ENCODE results near the gene ZPBP.

ZPBP gene, protein sequence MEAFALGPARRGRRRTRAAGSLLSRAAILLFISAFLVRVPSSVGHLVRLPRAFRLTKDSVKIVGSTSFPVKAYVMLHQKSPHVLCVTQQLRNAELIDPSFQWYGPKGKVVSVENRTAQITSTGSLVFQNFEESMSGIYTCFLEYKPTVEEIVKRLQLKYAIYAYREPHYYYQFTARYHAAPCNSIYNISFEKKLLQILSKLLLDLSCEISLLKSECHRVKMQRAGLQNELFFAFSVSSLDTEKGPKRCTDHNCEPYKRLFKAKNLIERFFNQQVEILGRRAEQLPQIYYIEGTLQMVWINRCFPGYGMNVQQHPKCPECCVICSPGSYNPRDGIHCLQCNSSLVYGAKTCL
- total RNA-seq = 0 to 1.7 (median 0) reads per million in 17 experiments

GRCh38 chr7:50092579-50093491 is at the start of gene ZPBP:
ZPBP (minus strand) TSS chr7:50093246; CDS start chr7:50093194, 52 bp downstream.
- DNase-seq = peak; percentile 56 to 79 (median 72)

GRCh38 chr7:50142425-50143017 is 49.5 kb upstream of the ZPBP start:
- DNase-seq = peak; percentile 69 to 83 (median 76)

GRCh38 chr7:50141854-50142253 is 48.8 kb upstream of the ZPBP start:
- no peak for DNase-seq

- DNase-seq = no peak
Observed at GRCh38 chr7:50141131-50141530, 48.1 kb upstream of the ZPBP start.

- no peak for DNase-seq
Observed at GRCh38 chr7:50140688-50141087, 47.6 kb upstream of the ZPBP start.

DNA sequence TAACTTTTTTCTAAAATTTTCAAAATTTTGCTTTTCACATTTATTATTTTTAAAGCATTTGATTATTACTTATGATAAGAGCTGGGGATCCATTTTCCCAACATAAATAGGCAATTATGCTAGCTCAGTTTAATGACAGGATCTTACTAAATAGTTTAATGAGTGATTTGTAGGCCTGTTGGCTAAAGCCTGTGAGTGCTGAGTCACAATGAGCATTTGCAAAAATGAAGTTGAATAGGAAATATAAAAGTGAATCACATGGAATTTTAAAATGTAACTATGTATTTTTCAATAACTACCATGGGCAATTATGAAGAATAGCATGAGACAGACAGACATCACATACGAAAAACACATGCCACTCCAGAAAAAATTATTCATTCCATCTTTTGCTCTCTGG is 45.1 kb upstream of the ZPBP start:
- no peak for DNase-seq

DNA sequence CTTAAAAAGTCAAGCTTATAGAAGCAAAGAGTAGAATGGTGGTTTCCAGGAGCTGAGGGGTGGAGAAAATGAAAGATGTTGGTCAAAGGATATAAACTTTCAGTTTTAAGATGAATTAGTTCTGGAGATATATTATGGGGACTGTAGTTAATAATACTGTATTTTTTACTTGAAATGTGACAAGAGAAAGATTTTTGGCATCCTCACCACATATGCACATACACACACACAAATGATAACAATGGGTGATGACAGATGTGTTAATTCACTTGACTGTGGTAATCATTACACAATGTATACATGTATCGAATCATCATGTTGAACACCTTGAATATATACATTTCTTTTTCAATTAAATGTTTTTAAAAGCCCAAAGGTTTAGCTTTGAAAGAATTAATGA is 32.7 kb upstream of the ZPBP start:
- no peak for DNase-seq

DNA sequence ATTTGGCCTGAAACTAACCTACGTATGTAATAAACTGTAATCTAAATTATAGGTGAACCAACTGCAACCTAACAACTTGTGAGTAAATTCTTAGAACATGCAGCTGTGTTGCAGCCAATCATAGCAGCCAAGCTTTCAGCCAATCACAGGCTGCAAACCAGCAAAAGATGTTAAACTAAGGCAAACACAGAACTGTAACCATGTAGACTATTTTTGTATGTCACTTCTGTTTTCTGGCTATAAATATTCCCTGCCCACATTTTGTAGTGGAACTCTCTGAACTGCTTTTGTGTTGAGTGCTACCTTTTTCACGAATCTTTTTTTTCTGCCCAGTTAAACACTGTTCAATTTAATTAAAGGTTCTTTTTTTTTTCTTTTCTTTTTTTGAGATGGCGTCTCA is 28.2 kb upstream of the ZPBP start:
- DNase-seq = peak in 3 of 4 experiments; percentile 16 to 37 (median 32)

GRCh38 chr7:50119815-50120637 is 27.0 kb upstream of the ZPBP start:
- DNase-seq = peak; percentile 3 to 30 (median 29)

DNA sequence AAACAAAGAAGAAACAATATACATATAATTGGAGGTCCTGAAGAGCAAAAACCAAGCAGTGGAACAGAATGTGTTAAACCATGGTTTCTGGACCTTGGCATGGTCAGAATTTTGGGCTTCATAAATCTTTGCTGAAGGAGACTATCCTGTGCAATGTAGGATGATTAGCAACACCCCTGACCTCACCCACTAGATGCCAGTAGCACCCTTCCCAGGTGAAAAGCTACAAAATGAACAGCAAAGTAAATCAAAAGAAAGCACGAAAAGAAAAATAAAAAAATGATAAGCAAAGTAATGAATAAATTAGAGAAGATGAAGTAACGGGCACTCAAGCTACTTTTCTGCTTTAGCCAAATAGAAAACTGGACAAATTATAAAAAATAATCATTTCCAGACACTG is 19.2 kb upstream of the ZPBP start:
- no peak for DNase-seq

- no peak for DNase-seq
Observed at GRCh38 chr7:50101873-50102272, 8.8 kb upstream of the ZPBP start.

DNA sequence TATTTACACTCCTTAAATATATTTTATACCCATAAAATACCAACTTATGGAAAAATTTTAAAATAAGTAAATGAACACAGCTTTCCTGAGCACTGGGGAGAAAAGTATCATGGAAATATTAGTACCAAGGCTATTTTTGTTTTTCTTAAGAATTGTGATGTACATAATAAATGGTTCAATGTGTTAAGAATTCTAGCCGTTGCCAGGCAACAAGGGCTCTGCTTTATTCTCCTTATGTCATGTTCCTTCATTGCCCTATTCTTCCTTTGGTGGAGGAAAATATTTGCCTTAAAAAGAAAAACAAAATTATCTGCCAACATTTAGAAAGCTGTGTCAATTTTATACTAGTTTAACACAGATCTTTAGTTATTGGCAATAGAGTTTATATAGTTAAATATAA is 2.6 kb upstream of the ZPBP start:
- no peak for DNase-seq

- DNase-seq = no peak
Observed at GRCh38 chr7:50088463-50089129, 4.5 kb downstream of the ZPBP start.

GRCh38 chr7:50085344-50085743 is 7.7 kb downstream of the ZPBP start:
- DNase-seq = no peak

DNA sequence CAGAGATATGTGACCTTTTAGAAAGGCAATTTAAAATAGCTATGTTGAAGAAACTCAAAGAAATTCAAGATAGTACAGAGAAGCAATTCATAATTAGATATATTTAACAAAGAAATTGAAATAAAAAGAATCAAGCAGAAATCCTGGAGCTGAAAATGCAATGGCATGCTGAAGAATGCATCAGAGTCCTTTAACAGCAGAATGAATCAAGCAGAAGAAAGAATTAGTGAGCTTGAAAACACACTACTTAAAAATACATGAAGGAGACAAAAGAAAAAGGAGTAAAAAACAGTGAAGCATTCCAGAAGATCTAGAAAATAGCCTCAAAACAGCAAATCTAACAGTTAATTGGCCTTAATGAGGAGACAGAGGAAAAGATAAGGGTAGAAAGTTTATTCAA is 20.0 kb downstream of the ZPBP start:
- DNase-seq = no peak

DNA sequence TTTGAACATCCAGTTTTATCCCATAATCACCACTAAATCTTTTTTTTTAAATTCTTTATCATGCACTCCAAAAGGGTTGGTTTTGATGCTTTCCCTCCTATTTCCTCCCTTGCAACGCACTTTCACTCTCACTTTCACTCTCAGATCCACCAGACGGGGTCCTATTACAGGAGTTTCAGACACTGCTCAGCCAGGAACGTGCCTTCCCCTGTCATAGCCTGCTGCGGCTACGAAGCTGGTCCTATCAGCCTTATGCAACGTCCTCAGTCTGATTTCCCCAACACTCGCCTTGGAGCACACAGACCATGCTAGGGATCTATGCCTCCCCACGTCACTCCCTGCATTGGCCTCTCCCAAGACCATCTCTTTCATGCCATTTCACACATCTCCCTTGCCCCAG is 23.4 kb downstream of the ZPBP start:
- peak; percentile 21 to 52 (median 44) for DNase-seq

DNA sequence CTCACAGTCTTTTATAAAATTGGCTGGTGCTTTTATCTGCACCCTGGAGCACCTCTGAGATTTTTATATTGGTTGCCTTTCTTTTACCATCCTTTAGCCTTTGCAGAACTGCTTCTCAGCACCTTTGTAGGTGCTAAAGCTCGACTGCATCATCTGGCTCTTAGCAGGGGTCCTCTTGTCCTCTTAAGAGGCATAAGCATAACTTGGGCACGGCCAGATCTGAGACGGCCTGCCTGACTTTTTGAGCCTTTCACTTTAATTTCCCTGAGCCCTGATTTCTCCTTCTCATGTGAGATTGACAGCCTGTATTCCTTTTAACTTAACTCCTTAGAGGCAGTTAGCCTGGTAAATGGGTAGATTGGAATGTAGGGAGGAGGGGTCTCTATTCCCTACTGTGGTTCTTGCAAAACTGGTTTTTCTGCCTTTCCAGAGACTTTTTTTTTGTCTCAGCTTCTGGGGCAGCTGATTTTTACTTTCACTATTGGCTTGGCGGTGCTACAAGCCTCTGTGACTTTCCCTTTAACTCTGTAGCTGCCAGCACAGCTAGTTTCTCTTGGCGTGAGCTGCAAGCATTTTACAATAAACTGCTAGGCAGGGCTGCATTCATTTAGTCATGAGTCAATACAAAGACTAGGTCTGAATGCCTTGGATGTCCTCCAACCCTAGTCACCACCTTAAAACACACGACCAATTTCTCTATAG is 24.0 kb downstream of the ZPBP start:
- peak; percentile 17 to 46 (median 26) for DNase-seq

- peak; percentile 14 to 25 (median 20) for DNase-seq
Observed at GRCh38 chr7:50068026-50068425, 25.0 kb downstream of the ZPBP start.

- DNase-seq = no peak
Observed at GRCh38 chr7:50062951-50063350, 30.1 kb downstream of the ZPBP start.

GRCh38 chr7:50056131-50056530 is 36.9 kb downstream of the ZPBP start:
- DNase-seq = peak in 2 of 4 experiments; percentile 8 to 13

DNA sequence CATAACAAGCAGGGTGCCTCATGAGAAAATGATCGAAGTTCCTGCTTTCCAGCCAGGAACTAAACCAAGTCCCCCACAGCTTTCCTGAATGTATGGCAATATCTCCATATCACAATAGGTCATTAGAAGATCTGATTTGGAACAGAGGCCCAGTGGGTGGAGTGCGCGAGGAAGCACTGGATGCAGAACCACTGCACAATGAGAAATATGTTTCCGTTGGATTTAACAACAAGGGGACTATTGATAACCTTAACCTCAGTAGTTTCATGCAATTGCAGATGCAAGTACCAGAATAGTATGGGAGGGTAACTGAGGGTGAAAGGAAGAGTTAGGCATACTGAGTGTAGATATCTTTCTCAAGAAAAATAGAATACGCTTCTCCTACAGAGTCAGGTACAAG is 45.3 kb downstream of the ZPBP start:
- no peak for DNase-seq

All from suppressor macrophage (primary cell).